Activated naive CD4-positive, alpha-beta T cell treated with anti-CD3 and anti-CD28 coated beads, Interleukin-2, amount 50 U/mL, for 72 hours (primary cell): ENCODE measurements around the gene TAL1. TPM values are rescaled to one million over a fixed set of nuclear protein-coding genes. Genes with fewer than 3 reads are reported as not detected.

Source experiments
- ATAC-seq, 2 donors: fragments of 150-1000 bp; cut with Tn5 transposase; 2 replicates each; pipeline ENCODE4 v1.10.0; 2021; ENCODE audit warnings: mild to moderate bottlenecking in 2 of 2, moderate library complexity in 2 of 2
- DNase-seq, 2 donors: peaks; one replicate each; pipeline ENCODE4 v3.0.0; 2021 to 2022; ENCODE audit warnings: low spot score in 2 of 2
- H3K27ac Mint-ChIP-seq, 2 donors: one replicate each; pipeline ENCODE4 v1.8.0; 2022; ENCODE audit warnings: mild to moderate bottlenecking in 2 of 2, mixed read lengths in 2 of 2
- H3K36me3 Mint-ChIP-seq, 2 donors: one replicate each; pipeline ENCODE4 v1.8.0; 2022; ENCODE audit warnings: mixed read lengths in 2 of 2
- H3K9me3 Mint-ChIP-seq, 2 donors: one replicate each; pipeline ENCODE4 v1.8.0; 2022; ENCODE audit warnings: mixed read lengths in 2 of 2
- total RNA-seq, 2 donors: library from RNA; stranded (reverse); gene quantifications; one replicate each; pipeline ENCODE4 v1.2.3, GENCODE V29; 2022

Gene TAL1
- total RNA-seq, 2 donors from 2014 or later: 0.11 to 0.14 TPM

GRCh38 chr1:47174656-47175020 lies 57.4 kb downstream of the TAL1 start:
- Mint-ChIP-seq H3K9me3 (no peaks in the 10 kb centered on the region), H3K36me3 (no peaks in the 10 kb centered on the region), H3K27ac (no peak overlapping the region)
- ATAC-seq: no peak
- DNase-seq: no peak

- no peaks in the 10 kb centered on the region for H3K9me3 Mint-ChIP-seq
- ATAC-seq (no peak), DNase-seq (no peak)
- no peak overlapping the region for H3K27ac Mint-ChIP-seq
- H3K36me3 Mint-ChIP-seq: peaks cover 0 to 5% of the 10 kb centered on the region in 2 donors
Measured at GRCh38 chr1:47172782-47173181, 59.2 kb downstream of the TAL1 start.

Other genes with a start within 250 kb of the TAL1 start
- gene CYP4X1, start 208.6 kb downstream of the TAL1 start, total RNA-seq: not detected
- gene CYP4Z1, start 165.0 kb downstream of the TAL1 start, total RNA-seq: not detected
- not detected for gene CYP4A22, start 94.8 kb downstream of the TAL1 start, total RNA-seq
- not detected for gene PDZK1IP1, start 42.2 kb downstream of the TAL1 start, total RNA-seq
- 10 to 100 TPM; 34.7 to 69.9 TPM for gene STIL, start 81.9 kb upstream of the TAL1 start, total RNA-seq
- gene CMPK1, start 101.6 kb upstream of the TAL1 start, total RNA-seq: 100 to 1,000 TPM in 1 of 2 donors, 10 to 100 TPM in 1; 84.9 to 128 TPM
- gene FOXE3, start 184.1 kb upstream of the TAL1 start, total RNA-seq: not detected
- gene FOXD2, start 205.8 kb upstream of the TAL1 start, total RNA-seq: under 1 TPM; 0.09 to 0.18 TPM